ENCODE measurements around the gene TFPT. TPM values are rescaled to one million over a fixed set of nuclear protein-coding genes. Genes with fewer than 3 reads are reported as not detected.

TFPT gene
- total RNA-seq, 2 donors from 2014 or later = 30.4 to 37.4 TPM

GRCh38 chr19:54063350-54064116 is 51.9 kb downstream of the TFPT start, which contains the start of gene VSTM1:
TSS of gene VSTM1 (minus strand) at chr19:54063897. CDS start at chr19:54063777, 120 bp downstream.
- no peaks in the 10 kb centered on the region for H3K36me3 Mint-ChIP-seq
- H3K9me3 Mint-ChIP-seq = no peaks in the 10 kb centered on the region
- ATAC-seq = no peak
- H3K27ac Mint-ChIP-seq = peak within 1 kb of the TSS in 1 of 2 donors; percentile 14
- DNase-seq (ENCODE audit: low spot score in 2 of 2) = no peak

- DNase-seq (ENCODE audit: low spot score in 2 of 2) = no peak
- no peak for ATAC-seq
- Mint-ChIP-seq H3K27ac (no peak overlapping the region), H3K9me3 (no peaks in the 10 kb centered on the region), H3K36me3 (no peaks in the 10 kb centered on the region)
Measured at GRCh38 chr19:54062643-54063042, 52.8 kb downstream of the TFPT start.

Other genes with a start within 250 kb of the TFPT start
- 10 to 100 TPM; 33.1 to 89.8 TPM for gene MYADM, start 247.8 kb downstream of the TFPT start, total RNA-seq
- gene PRKCG, start 233.5 kb downstream of the TFPT start, total RNA-seq = under 1 TPM in 1 of 2 donors, not detected in 1; 0.10 TPM
- gene CACNG7, start 206.4 kb downstream of the TFPT start, total RNA-seq = not detected
- not detected for gene CACNG8, start 152.7 kb downstream of the TFPT start, total RNA-seq
- gene CACNG6, start 124.0 kb downstream of the TFPT start, total RNA-seq = not detected
- gene VSTM1, start 51.8 kb downstream of the TFPT start, total RNA-seq = not detected
- gene TARM1, start 34.3 kb downstream of the TFPT start, total RNA-seq = not detected
- under 1 TPM in 1 of 2 donors, not detected in 1; 0.72 TPM for gene OSCAR, start 14.9 kb downstream of the TFPT start, total RNA-seq
- 10 to 100 TPM; 59.4 to 76.1 TPM for gene NDUFA3, start 12.8 kb downstream of the TFPT start, total RNA-seq
- 10 to 100 TPM; 47.9 to 92.9 TPM for gene PRPF31, start 97 bp upstream of the TFPT start, total RNA-seq
- gene CNOT3, start 22.1 kb upstream of the TFPT start, total RNA-seq = 10 to 100 TPM; 57.3 to 59.9 TPM
- 1 to 10 TPM; 3.5 to 6.1 TPM for gene LENG1, start 44.1 kb upstream of the TFPT start, total RNA-seq
- not detected for gene TMC4, start 57.5 kb upstream of the TFPT start, total RNA-seq
- 10 to 100 TPM; 56.8 to 97.2 TPM for gene MBOAT7, start 73.9 kb upstream of the TFPT start, total RNA-seq
- 10 to 100 TPM; 10.2 to 15.8 TPM for gene TSEN34, start 75.7 kb upstream of the TFPT start, total RNA-seq
- 1,000 to 10,000 TPM; 1,448 to 1,707 TPM for gene RPS9, start 85.2 kb upstream of the TFPT start, total RNA-seq
- under 1 TPM in 1 of 2 donors, not detected in 1; 0.37 TPM for gene LILRB3, start 107.3 kb upstream of the TFPT start, total RNA-seq
- not detected for gene LILRA6, start 127.1 kb upstream of the TFPT start, total RNA-seq
- not detected for gene LILRB5, start 141.6 kb upstream of the TFPT start, total RNA-seq
- gene LILRB2, start 165.5 kb upstream of the TFPT start, total RNA-seq = not detected
- gene LILRA5, start 197.5 kb upstream of the TFPT start, total RNA-seq = not detected
- gene LILRA4, start 223.5 kb upstream of the TFPT start, total RNA-seq = not detected
- gene LAIR1, start 249.3 kb upstream of the TFPT start, total RNA-seq = 1 to 10 TPM; 2.9 to 9.9 TPM

Data from activated naive CD4-positive, alpha-beta T cell treated with anti-CD3 and anti-CD28 coated beads, Interleukin-2, amount 50 U/mL, for 72 hours (primary cell).